ENCODE data around the gene USP30. TPM values are rescaled to one million over a fixed set of nuclear protein-coding genes. Genes with fewer than 3 reads are reported as not detected.
A peak's percentile ranks its signal among the peaks of the same experiment; 100 is the strongest.

The USP30 gene
- total and polyA plus RNA-seq, 9 of the 15 experiments (the other 6 are each of a cell fraction or from before 2014, with no cell fraction given), result 1.4 to 15.2 (median 7.0) TPM

- TF ChIP-seq HES1 (IDR thresholded peaks at IDR 0.05; ENCODE audit: low read depth), result no peak
- TF ChIP-seq TCFL5 (CRISPR knock-in tag; conservative IDR thresholded peaks at IDR 0.05), result no peak
- TF ChIP-seq ZMIZ1 (IDR thresholded peaks at IDR 0.05; ENCODE audit: low read depth in 2 of 2, low read length in 2 of 2), result peak in 1 of 2 experiments; percentile 77; a peak in 1 of 4 replicates
- peak; percentile 95 to 98 (median 98) for TF ChIP-seq CTCF (IDR thresholded peaks at IDR 0.05 in 2 of 3, conservative IDR thresholded peaks at IDR 0.05 in 1 of 3; ENCODE audit: insufficient read depth in 2 of 3, low read depth in 1 of 3, low read length in 3 of 3)
- no peak for TF ChIP-seq ZNF655 (CRISPR knock-in tag; IDR thresholded peaks at IDR 0.05)
- TF ChIP-seq ARNT (IDR thresholded peaks at IDR 0.05), result peak in 1 of 2 experiments; percentile 56; a peak in 1 of 4 replicates
- TF ChIP-seq TCF15 (CRISPR knock-in tag; IDR thresholded peaks at IDR 0.05), result no peak
- TF ChIP-seq ZNF785 (CRISPR knock-in tag; IDR thresholded peaks at IDR 0.05), result no peak
- no peak for TF ChIP-seq PBX2 (CRISPR knock-in tag; IDR thresholded peaks at IDR 0.05; ENCODE audit: low read depth)
- TF ChIP-seq PBX2 (tag; conservative IDR thresholded peaks at IDR 0.05; ENCODE audit: low read depth), result no peak
- no peak for TF ChIP-seq HMG20A (CRISPR knock-in tag; conservative IDR thresholded peaks at IDR 0.05)
- no peak for TF ChIP-seq ZNF253 (CRISPR knock-in tag; conservative IDR thresholded peaks at IDR 0.05)
- no peak for TF ChIP-seq ZNF764 (CRISPR knock-in tag; IDR thresholded peaks at IDR 0.05; ENCODE audit: low read depth)
- TF ChIP-seq ZNF589 (CRISPR knock-in tag; IDR thresholded peaks at IDR 0.05; ENCODE audit: low read depth), result no peak
- peak; percentile 65 for TF ChIP-seq SOX6 (IDR thresholded peaks at IDR 0.05)
Measured at GRCh38 chr12:109093022-109093918, 40.9 kb downstream of the USP30 start, which contains the start of gene ALKBH2 (continued).

Data from K562 (cell line).